ENCODE data around the gene BABAM2. TPM values are rescaled to one million over a fixed set of nuclear protein-coding genes. Genes with fewer than 3 reads are reported as not detected.

The BABAM2 gene
- total RNA-seq, 2 donors from 2014 or later: 32.2 to 33.5 TPM

GRCh38 chr2:28155086-28155485 lies 264.6 kb downstream of the BABAM2 start:
- no peaks in the 10 kb centered on the region for H3K9me3 ChIP-seq
- no peak overlapping the region for H3K9ac ChIP-seq (ENCODE audit: low read depth in 2 of 2, low read length in 2 of 2)
- no peaks in the 10 kb centered on the region for H3K36me3 ChIP-seq
- intact Hi-C loops (cut with DNase I): loop anchor here (10.0 kb wide), 1 partner anchor 240 kb away; the partner anchor contains the start of gene FOSL2
- no peak overlapping the region for H3K4me3 ChIP-seq
- no peak overlapping the region for H3K27ac ChIP-seq
- no peaks in the 10 kb centered on the region for H3K4me1 ChIP-seq
- DNase-seq: no peak
- H3K27me3 ChIP-seq: no peaks in the 10 kb centered on the region
- TF ChIP-seq CTCF (IDR thresholded peaks at IDR 0.05): no peak

GRCh38 chr2:28155627-28156026 lies 265.1 kb downstream of the BABAM2 start:
- Histone ChIP-seq H3K4me1 (no peaks in the 10 kb centered on the region), H3K4me3 (no peak overlapping the region), H3K27me3 (no peaks in the 10 kb centered on the region), H3K9ac (ENCODE audit: low read depth in 2 of 2, low read length in 2 of 2) (no peak overlapping the region), H3K36me3 (no peaks in the 10 kb centered on the region), H3K27ac (no peak overlapping the region), H3K9me3 (no peaks in the 10 kb centered on the region)
- peak; percentile 51 for TF ChIP-seq CTCF (IDR thresholded peaks at IDR 0.05)
- intact Hi-C loops (cut with DNase I): loop anchor here (10.0 kb wide), 1 partner anchor 239 kb away; the partner anchor contains the start of gene FOSL2
- no peak for DNase-seq

DNA sequence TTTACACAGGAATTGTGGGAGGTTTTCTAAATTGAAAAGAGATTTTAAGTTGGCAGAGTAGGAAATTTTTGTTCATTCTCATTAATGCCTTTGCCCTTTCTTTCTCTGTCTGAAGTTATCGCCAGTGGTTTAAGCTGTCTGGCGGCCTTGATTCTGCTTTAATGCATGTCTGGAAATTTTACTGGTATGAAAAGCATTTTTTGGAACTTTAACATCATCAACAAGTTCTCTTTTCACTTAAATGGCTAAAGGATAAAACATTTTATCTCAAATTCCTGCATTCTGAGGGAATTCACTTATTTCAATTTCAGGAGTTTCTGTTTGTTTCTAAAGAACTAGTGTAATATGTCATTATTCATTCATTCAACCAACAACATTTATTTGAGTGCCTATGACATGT lies 268.3 kb downstream of the BABAM2 start:
- DNase-seq: no peak
- intact Hi-C loops (cut with DNase I): loop anchor here (10.0 kb wide), 1 partner anchor 236 kb away; the partner anchor contains the start of gene FOSL2

GRCh38 chr2:28160986-28161425 lies 270.5 kb downstream of the BABAM2 start:
- no peak for DNase-seq
- intact Hi-C loops (cut with DNase I): no loop called here
- no peak overlapping the region for H3K27ac ChIP-seq

More for the DNA sequence above, 268.3 kb downstream of the BABAM2 start:
- no peaks in the 10 kb centered on the region for H3K9me3 ChIP-seq
- H3K27ac ChIP-seq: no peak overlapping the region
- no peak for TF ChIP-seq CTCF (IDR thresholded peaks at IDR 0.05)
- no peaks in the 10 kb centered on the region for H3K36me3 ChIP-seq
- H3K4me1 ChIP-seq: no peaks in the 10 kb centered on the region
- no peak overlapping the region for H3K9ac ChIP-seq (ENCODE audit: low read depth in 2 of 2, low read length in 2 of 2)
- H3K27me3 ChIP-seq: no peaks in the 10 kb centered on the region
- no peak overlapping the region for H3K4me3 ChIP-seq

DNA sequence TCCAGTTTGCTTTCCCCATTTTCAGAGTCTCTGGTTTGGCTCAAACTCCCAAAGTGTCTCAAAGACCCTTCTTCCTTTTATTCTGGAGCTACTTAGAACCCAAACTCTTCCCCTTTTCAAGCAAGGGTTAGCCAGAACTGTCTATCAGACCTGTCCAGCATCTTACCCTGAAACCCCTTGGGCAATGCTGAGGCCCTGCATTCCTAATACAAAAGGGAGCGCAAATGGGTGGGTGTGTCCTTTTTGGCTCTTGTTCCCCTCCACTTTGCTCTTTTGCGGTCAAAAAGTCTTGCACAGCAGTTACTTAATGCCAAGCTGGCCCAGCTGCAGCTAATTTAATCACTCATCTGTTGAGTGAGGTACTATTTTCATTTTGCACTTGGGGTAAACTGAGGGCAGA lies 270.9 kb downstream of the BABAM2 start:
- no peaks in the 10 kb centered on the region for H3K27me3 ChIP-seq
- no peak overlapping the region for H3K4me3 ChIP-seq
- no peaks in the 10 kb centered on the region for H3K36me3 ChIP-seq
- intact Hi-C loops (cut with DNase I): no loop called here
- TF ChIP-seq CTCF (IDR thresholded peaks at IDR 0.05): no peak
- DNase-seq: no peak
- H3K9ac ChIP-seq (ENCODE audit: low read depth in 2 of 2, low read length in 2 of 2): no peak overlapping the region
- H3K27ac ChIP-seq: no peak overlapping the region
- no peaks in the 10 kb centered on the region for H3K9me3 ChIP-seq
- H3K4me1 ChIP-seq: peaks cover 8% of the 10 kb centered on the region

More at GRCh38 chr2:28160986-28161425, 270.5 kb downstream of the BABAM2 start:
- Histone ChIP-seq H3K9ac (ENCODE audit: low read depth in 2 of 2, low read length in 2 of 2) (no peak overlapping the region), H3K36me3 (no peaks in the 10 kb centered on the region), H3K9me3 (no peaks in the 10 kb centered on the region), H3K27me3 (no peaks in the 10 kb centered on the region), H3K4me3 (no peak overlapping the region), H3K4me1 (peaks cover 8% of the 10 kb centered on the region)
- no peak for TF ChIP-seq CTCF (IDR thresholded peaks at IDR 0.05)
